ENCODE measurements around the gene FEM1B.

DNA sequence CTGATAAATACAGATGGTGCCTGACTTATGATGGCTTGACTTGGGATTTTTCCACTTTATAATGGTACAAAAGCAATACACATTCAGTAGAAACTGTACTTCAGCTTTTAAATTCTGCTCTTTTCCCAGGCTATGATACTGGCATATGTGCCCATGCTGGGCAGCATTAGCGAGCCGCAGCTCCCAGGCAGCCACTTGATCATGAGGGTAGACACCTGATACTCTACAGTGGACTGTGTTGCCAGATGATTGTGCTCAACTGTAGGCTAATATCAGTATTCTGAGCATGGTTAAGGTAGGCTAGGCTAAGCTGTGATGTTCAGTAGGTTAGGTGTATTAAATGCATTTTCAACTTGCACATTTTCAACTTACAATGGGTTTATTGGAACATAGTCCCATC is 17.7 kb upstream of the FEM1B start:
- no peak for TF ChIP-seq POLR2A (IDR thresholded peaks at IDR 0.05)
- TF ChIP-seq, protein P1, sequence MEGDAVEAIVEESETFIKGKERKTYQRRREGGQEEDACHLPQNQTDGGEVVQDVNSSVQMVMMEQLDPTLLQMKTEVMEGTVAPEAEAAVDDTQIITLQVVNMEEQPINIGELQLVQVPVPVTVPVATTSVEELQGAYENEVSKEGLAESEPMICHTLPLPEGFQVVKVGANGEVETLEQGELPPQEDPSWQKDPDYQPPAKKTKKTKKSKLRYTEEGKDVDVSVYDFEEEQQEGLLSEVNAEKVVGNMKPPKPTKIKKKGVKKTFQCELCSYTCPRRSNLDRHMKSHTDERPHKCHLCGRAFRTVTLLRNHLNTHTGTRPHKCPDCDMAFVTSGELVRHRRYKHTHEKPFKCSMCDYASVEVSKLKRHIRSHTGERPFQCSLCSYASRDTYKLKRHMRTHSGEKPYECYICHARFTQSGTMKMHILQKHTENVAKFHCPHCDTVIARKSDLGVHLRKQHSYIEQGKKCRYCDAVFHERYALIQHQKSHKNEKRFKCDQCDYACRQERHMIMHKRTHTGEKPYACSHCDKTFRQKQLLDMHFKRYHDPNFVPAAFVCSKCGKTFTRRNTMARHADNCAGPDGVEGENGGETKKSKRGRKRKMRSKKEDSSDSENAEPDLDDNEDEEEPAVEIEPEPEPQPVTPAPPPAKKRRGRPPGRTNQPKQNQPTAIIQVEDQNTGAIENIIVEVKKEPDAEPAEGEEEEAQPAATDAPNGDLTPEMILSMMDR (IDR thresholded peaks at IDR 0.05) = no peak
